IMR-90 (cell line): ENCODE results near the gene MYRFL. TPM values are rescaled to one million over a fixed set of nuclear protein-coding genes. Genes with fewer than 3 reads are reported as not detected.

Source experiments
- ATAC-seq: fragments of 200-7000 bp; cut with Tn5 transposase; 2 replicates; pipeline ENCODE4 v1.9.1; 2020; ENCODE audit warnings: low read depth, mild to moderate bottlenecking, moderate library complexity
- BruUV-seq: library from RNA; stranded (reverse); fragments of 400-500 nt; replicated peaks from 2 replicates; lab custom pipeline; 2021; lab: Mats Ljungman, UMichigan
- CTCF ChIA-PET: fragments of 300-600 bp; formaldehyde crosslinking; extraction: SDS; loops from one replicate; lab custom pipeline; 2021; ENCODE audit warnings: antibody characterized with exemption; lab: Yijun Ruan, JAX
- POLR2A ChIA-PET: fragments of 300-600 bp; sonication (Branson Sonifier 250); formaldehyde crosslinking; loops from one replicate; lab custom pipeline; 2022; ENCODE audit warnings: antibody characterized with exemption; ENCODE audit not compliant: unreplicated experiment; lab: Charles Lee
- DNase-seq: peaks from one replicate; pipeline ENCODE4 v3.0.0; 2013
- H2AFZ ChIP-seq: replicated peaks from 2 replicates; pipeline ENCODE3; 2013; ENCODE audit warnings: low read length, mild to moderate bottlenecking; ENCODE audit not compliant: poor library complexity
- H2AK5ac ChIP-seq: 2 replicates; pipeline ENCODE4 v1.6.1; 2013; ENCODE audit warnings: low read depth, low read length, inconsistent platforms
- H2AK9ac ChIP-seq: replicated peaks from 2 replicates; pipeline ENCODE3; 2013; ENCODE audit warnings: mild to moderate bottlenecking, low read depth, low read length, moderate library complexity; ENCODE audit not compliant: poor library complexity
- H2BK120ac ChIP-seq: 2 replicates; pipeline ENCODE4 v1.6.1; 2013; ENCODE audit warnings: low read depth, low read length, inconsistent platforms
- H2BK15ac ChIP-seq: 3 replicates; pipeline ENCODE4 v1.6.1; 2013; ENCODE audit warnings: low read depth, low read length, inconsistent platforms
- H2BK20ac ChIP-seq: 2 replicates; pipeline ENCODE4 v1.6.1; 2013; ENCODE audit warnings: low read depth, mild to moderate bottlenecking, inconsistent platforms, low read length, moderate library complexity
- H2BK5ac ChIP-seq: 2 replicates; pipeline ENCODE4 v1.6.1; 2013; ENCODE audit warnings: mild to moderate bottlenecking, low read depth, low read length, inconsistent platforms; ENCODE audit not compliant: poor library complexity, severe bottlenecking
- H3K14ac ChIP-seq: replicated peaks from 2 replicates; pipeline ENCODE4 v1.6.1; 2013; ENCODE audit warnings: low read depth, low read length, inconsistent platforms
- H3K18ac ChIP-seq: 2 replicates; pipeline ENCODE4 v1.6.1; 2013; ENCODE audit warnings: low read depth, low read length, control low read depth
- H3K23ac ChIP-seq: 2 replicates; pipeline ENCODE4 v1.6.1; 2013; ENCODE audit warnings: low read depth, low read length, inconsistent platforms
- H3K27ac ChIP-seq: 2 replicates; pipeline ENCODE4 v1.5.1; 2013; ENCODE audit warnings: mild to moderate bottlenecking, control low read depth, low read length; ENCODE audit not compliant: insufficient read depth
- H3K27me3 ChIP-seq: 2 replicates; pipeline ENCODE4 v1.6.1; 2013; ENCODE audit warnings: low read length; ENCODE audit not compliant: control insufficient read depth, insufficient read depth
- H3K36me3 ChIP-seq: 2 replicates; pipeline ENCODE4 v1.6.1; 2013; ENCODE audit warnings: low read length, mixed read lengths; ENCODE audit not compliant: control insufficient read depth, insufficient read depth
- H3K4ac ChIP-seq: 2 replicates; pipeline ENCODE4 v1.6.1; 2013; ENCODE audit warnings: low read depth, low read length, inconsistent platforms
- H3K4me1 ChIP-seq: 2 replicates; pipeline ENCODE4 v1.6.1; 2013; ENCODE audit warnings: low read length, mixed read lengths; ENCODE audit not compliant: control insufficient read depth, insufficient read depth
- H3K4me2 ChIP-seq: 2 replicates; pipeline ENCODE4 v1.6.1; 2013; ENCODE audit warnings: low read depth, mild to moderate bottlenecking, control low read depth, low read length, moderate library complexity
- H3K4me3 ChIP-seq: 2 replicates; pipeline ENCODE4 v1.5.1; 2013; ENCODE audit warnings: low read depth, mild to moderate bottlenecking, control low read depth, low read length, moderate library complexity; ENCODE audit not compliant: insufficient read depth
- H3K56ac ChIP-seq: 2 replicates; pipeline ENCODE4 v1.6.1; 2013; ENCODE audit warnings: low read length, inconsistent platforms; ENCODE audit not compliant: insufficient read depth; ENCODE audit errors: extremely low read depth
- H3K79me1 ChIP-seq, 2 experiments: 2 replicates each; pipeline ENCODE4 v1.6.1; 2013; ENCODE audit warnings: low read length in 2 of 2, inconsistent platforms in 1 of 2, low read depth in 1 of 2
- H3K9ac ChIP-seq: 2 replicates; pipeline ENCODE4 v1.6.1; 2013; ENCODE audit warnings: low read depth, low read length, control low read depth
- H3K9me1 ChIP-seq: 2 replicates; pipeline ENCODE4 v1.6.1; 2013; ENCODE audit warnings: low read length, inconsistent platforms; ENCODE audit not compliant: insufficient read depth
- H3K9me3 ChIP-seq: 2 replicates; pipeline ENCODE4 v1.6.1; 2013; ENCODE audit warnings: low read length; ENCODE audit not compliant: control insufficient read depth, insufficient read depth
- H4K20me1 ChIP-seq: 2 replicates; pipeline ENCODE4 v1.6.1; 2013; ENCODE audit warnings: low read length, inconsistent platforms; ENCODE audit not compliant: insufficient read depth
- H4K5ac ChIP-seq: 2 replicates; pipeline ENCODE4 v1.6.1; 2013; ENCODE audit warnings: mild to moderate bottlenecking, low read depth, low read length, control low read depth
- H4K8ac ChIP-seq, 2 experiments: 2 replicates each; pipeline ENCODE4 v1.6.1; 2013; ENCODE audit warnings: low read depth in 2 of 2, low read length in 2 of 2, control low read depth in 1 of 2, inconsistent platforms in 1 of 2
- H4K91ac ChIP-seq: 2 replicates; pipeline ENCODE4 v1.6.1; 2013; ENCODE audit warnings: low read depth, low read length, inconsistent platforms; ENCODE audit not compliant: insufficient read depth
- CHD1 ChIP-seq: IDR thresholded peaks from 2 replicates; pipeline ENCODE4 v1.6.1; 2012; ENCODE audit warnings: low read depth, low read length, improper control_type of control experiment
- POLR2A ChIP-seq: IDR thresholded peaks from 2 replicates; pipeline ENCODE4 v1.6.1; 2012; ENCODE audit warnings: mild to moderate bottlenecking, low read depth, low read length
- RAD21 ChIP-seq: IDR thresholded peaks from 2 replicates; pipeline ENCODE4 v1.6.1; 2012; ENCODE audit warnings: low read length, improper control_type of control experiment
- WGBS, 2 experiments: methylation state at CpG; one replicate each; pipeline versions ENCODE4 v1.1.5 to v1.1.7; 2013; ENCODE audit warnings: missing lambda C conversion rate in 2 of 2; ENCODE audit not compliant: insufficient read length in 1 of 2; ENCODE audit errors: extremely low coverage in 2 of 2; 5-methylcytosine and 5-hydroxymethylcytosine counted together
- dilution Hi-C: fragments of 300-500 bp; cut with HindIII; formaldehyde crosslinking; loops from one replicate; pipeline ENCODE4 v1.14.3; 2018; ENCODE audit warnings: low sequenced_read_pairs; ENCODE audit not compliant: unreplicated experiment
- in situ Hi-C: fragments of 300-500 bp; cut with MboI; formaldehyde crosslinking; loops from 3 replicates; pipeline ENCODE4 v1.14.3; 2019; ENCODE audit warnings: low sequenced_read_pairs, inconsistent platforms, mixed read lengths
- intact Hi-C: fragments of 100-400 bp; cut with micrococcal nuclease; formaldehyde crosslinking; loops from 2 replicates; pipeline ENCODE4 v1.10.0; 2022
- polyA plus RNA-seq, 3 experiments: library from polyadenylated mRNA; depleted of rRNA; stranded (reverse); fragments of >200 nt; gene quantifications; 2 replicates each; pipeline ENCODE4 v1.2.3, GENCODE V29; 2012; ENCODE audit warnings: low replicate concordance in 1 of 3
- total RNA-seq: library from RNA; depleted of rRNA; stranded (reverse); fragments of >200 nt; gene quantifications from 2 replicates; pipeline ENCODE4 v1.2.3, GENCODE V29; 2012

Gene MYRFL
- total and polyA plus RNA-seq, 2 of the 4 experiments (the other 2 are of a cell fraction), result not detected

DNA sequence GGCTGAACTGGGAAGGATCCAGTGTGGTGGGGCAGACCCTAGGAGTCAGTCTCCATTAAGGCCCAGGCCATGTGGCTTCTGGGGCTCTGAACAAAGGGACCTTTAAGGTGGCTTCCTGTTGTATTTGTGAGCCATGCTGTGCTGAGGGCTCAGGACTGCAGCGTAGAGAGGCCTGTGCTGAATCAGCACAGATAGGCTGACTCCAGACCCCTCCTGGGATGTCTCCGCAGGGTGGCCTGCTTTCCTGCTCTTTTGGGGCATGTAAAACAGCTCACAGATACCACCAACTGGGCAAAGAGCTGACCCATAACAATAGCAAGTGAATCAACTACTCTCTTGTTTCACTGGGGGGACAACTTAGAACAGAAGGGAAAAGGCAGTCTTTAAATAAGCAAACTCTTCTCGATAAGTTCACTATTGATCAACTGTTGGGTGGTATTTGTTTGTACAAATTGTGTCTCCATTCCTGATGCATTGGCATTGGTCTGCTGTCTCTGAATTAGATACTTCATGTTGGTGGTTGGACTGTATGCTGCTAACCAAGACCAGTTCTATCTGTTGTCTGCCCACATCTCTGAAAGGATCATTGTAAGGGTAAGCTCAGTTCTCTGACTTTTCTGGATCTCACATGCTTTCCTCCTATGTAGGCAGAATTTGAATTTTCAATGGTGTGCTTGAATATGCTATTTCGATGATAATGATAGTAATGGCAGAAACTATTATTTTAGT lies 71.8 kb downstream of the MYRFL start:
- Histone ChIP-seq H3K27ac (no peak overlapping the region), H3K27me3 (no peaks in the 10 kb centered on the region), H2BK5ac (no peak overlapping the region), H3K18ac (no peak overlapping the region; the same call in 1 of the 2 replicates), H2BK15ac (no peak overlapping the region), H3K79me1 (no peaks in the 10 kb centered on the region), H3K23ac (no peak overlapping the region), H3K4me1 (peaks cover 2% of the 10 kb centered on the region; the same call in 1 of the 2 replicates), H3K4ac (no peak overlapping the region), H3K14ac (no peak overlapping the region), H3K9ac (no peak overlapping the region), H2AK9ac (no peak overlapping the region), H3K36me3 (no peaks in the 10 kb centered on the region), H3K56ac (no peak overlapping the region), H3K9me3 (no peaks in the 10 kb centered on the region), H2BK120ac (no peak overlapping the region), H4K20me1 (no peaks in the 10 kb centered on the region), H2BK20ac (no peak overlapping the region), H3K9me1 (no peaks in the 10 kb centered on the region), H3K4me3 (no peak overlapping the region), H2AK5ac (no peak overlapping the region), H3K4me2 (no peak overlapping the region), H4K91ac (no peak overlapping the region), H2AFZ (no peak overlapping the region), H4K5ac (no peak overlapping the region), H4K8ac (no peak overlapping the region)
- in situ Hi-C loops, result no loop called here
- dilution Hi-C loops, result no loop called here
- TF ChIP-seq CHD1, result no peak
- TF ChIP-seq RAD21, result no peak
- TF ChIP-seq POLR2A, result no peak
- no CpG with 5 or more reads among the region's 4 CpGs for WGBS, 2 experiments
- intact Hi-C loops, result loop anchor here (5.0 kb wide), 1 partner anchor 465 kb away; no protein-coding TSS in a partner anchor
- no peak for DNase-seq
- BruUV-seq, result no TSS peak
- ChIA-PET CTCF (no interaction called here), POLR2A (no interaction called here)
- ATAC-seq, result no peak
